OCI-LY1 (cell line): ENCODE results near the gene AMHR2.

Experiments used
- EZH2 ChIP-seq: fragments of 200-600 bp; sonication (generic), shearing (Covaris generic); IDR thresholded peaks from 2 replicates; pipeline ENCODE4 v1.8.0; 2017; ENCODE audit warnings: borderline replicate concordance, mixed run types, mild to moderate bottlenecking, antibody characterized with exemption, low read length, moderate library complexity, mixed read lengths
- TF ChIP-seq, protein P1 (sequence below): fragments of 200-600 bp; sonication (generic), shearing (Covaris generic); IDR thresholded peaks from 2 replicates; pipeline ENCODE4 v1.5.1; 2017; ENCODE audit warnings: mild to moderate bottlenecking, antibody characterized with exemption, low read length, moderate library complexity, mixed read lengths

DNA sequence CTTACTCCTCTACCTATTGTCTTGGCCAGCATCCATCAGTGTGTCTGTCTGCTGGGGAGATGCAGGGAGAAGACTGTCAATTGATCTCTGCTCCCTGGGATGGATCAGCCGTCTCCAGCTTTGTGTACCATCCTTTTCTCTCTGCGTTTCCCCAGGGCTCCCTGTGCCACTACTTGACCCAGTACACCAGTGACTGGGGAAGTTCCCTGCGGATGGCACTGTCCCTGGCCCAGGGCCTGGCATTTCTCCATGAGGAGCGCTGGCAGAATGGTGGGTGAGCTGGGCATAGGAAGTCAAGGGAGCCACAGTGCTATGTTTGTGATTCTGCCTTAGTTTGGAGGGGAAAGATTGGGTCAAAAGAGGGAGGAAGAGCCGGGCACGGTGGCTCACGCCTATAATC lies 5.1 kb downstream of the AMHR2 start:
- TF ChIP-seq, protein P1, sequence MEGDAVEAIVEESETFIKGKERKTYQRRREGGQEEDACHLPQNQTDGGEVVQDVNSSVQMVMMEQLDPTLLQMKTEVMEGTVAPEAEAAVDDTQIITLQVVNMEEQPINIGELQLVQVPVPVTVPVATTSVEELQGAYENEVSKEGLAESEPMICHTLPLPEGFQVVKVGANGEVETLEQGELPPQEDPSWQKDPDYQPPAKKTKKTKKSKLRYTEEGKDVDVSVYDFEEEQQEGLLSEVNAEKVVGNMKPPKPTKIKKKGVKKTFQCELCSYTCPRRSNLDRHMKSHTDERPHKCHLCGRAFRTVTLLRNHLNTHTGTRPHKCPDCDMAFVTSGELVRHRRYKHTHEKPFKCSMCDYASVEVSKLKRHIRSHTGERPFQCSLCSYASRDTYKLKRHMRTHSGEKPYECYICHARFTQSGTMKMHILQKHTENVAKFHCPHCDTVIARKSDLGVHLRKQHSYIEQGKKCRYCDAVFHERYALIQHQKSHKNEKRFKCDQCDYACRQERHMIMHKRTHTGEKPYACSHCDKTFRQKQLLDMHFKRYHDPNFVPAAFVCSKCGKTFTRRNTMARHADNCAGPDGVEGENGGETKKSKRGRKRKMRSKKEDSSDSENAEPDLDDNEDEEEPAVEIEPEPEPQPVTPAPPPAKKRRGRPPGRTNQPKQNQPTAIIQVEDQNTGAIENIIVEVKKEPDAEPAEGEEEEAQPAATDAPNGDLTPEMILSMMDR: no peak
- TF ChIP-seq EZH2: no peak
